ENCODE measurements around the gene SETD2.

The SETD2 gene

GRCh38 chr3:47002171-47003055 lies 161.5 kb downstream of the SETD2 start:
- FAIRE-seq: no peak
- TF ChIP-seq POLR2A (IDR thresholded peaks at IDR 0.05; ENCODE audit: low read depth, low read length): no peak
- DNase-seq (ENCODE audit: insufficient read length, low spot score): no peak

GRCh38 chr3:47001731-47002170 lies 162.2 kb downstream of the SETD2 start:
- DNase-seq (ENCODE audit: insufficient read length, low spot score) (no peak), FAIRE-seq (no peak)
- no peak for TF ChIP-seq POLR2A (IDR thresholded peaks at IDR 0.05; ENCODE audit: low read depth, low read length)

GRCh38 chr3:47000922-47001730 lies 162.8 kb downstream of the SETD2 start:
- DNase-seq (ENCODE audit: insufficient read length, low spot score) (no peak), FAIRE-seq (no peak)
- TF ChIP-seq POLR2A (IDR thresholded peaks at IDR 0.05; ENCODE audit: low read depth, low read length): no peak

GRCh38 chr3:47000198-47000815 lies 163.6 kb downstream of the SETD2 start:
- FAIRE-seq: no peak
- DNase-seq (ENCODE audit: insufficient read length, low spot score): peak; percentile 81
- TF ChIP-seq POLR2A (IDR thresholded peaks at IDR 0.05; ENCODE audit: low read depth, low read length): no peak

- no peak for TF ChIP-seq POLR2A (IDR thresholded peaks at IDR 0.05; ENCODE audit: low read depth, low read length)
- no peak for FAIRE-seq
- DNase-seq (ENCODE audit: insufficient read length, low spot score): no peak
These were observed 164.3 kb downstream of the SETD2 start for GRCh38 chr3:46999516-47000197.

- DNase-seq (ENCODE audit: insufficient read length, low spot score) (no peak), FAIRE-seq (no peak)
- TF ChIP-seq POLR2A (IDR thresholded peaks at IDR 0.05; ENCODE audit: low read depth, low read length): no peak
These were observed 164.9 kb downstream of the SETD2 start for GRCh38 chr3:46998852-46999515.

GRCh38 chr3:46998121-46998851 lies 165.6 kb downstream of the SETD2 start:
- peak; percentile 67 for DNase-seq (ENCODE audit: insufficient read length, low spot score)
- FAIRE-seq: no peak
- TF ChIP-seq POLR2A (IDR thresholded peaks at IDR 0.05; ENCODE audit: low read depth, low read length): no peak

GRCh38 chr3:46997453-46998091 lies 166.3 kb downstream of the SETD2 start:
- DNase-seq (ENCODE audit: insufficient read length, low spot score) (no peak), FAIRE-seq (no peak)
- TF ChIP-seq POLR2A (IDR thresholded peaks at IDR 0.05; ENCODE audit: low read depth, low read length): no peak

GRCh38 chr3:46996689-46997452 lies 167.0 kb downstream of the SETD2 start:
- FAIRE-seq: no peak
- no peak for TF ChIP-seq POLR2A (IDR thresholded peaks at IDR 0.05; ENCODE audit: low read depth, low read length)
- no peak for DNase-seq (ENCODE audit: insufficient read length, low spot score)

- FAIRE-seq (no peak), DNase-seq (ENCODE audit: insufficient read length, low spot score) (no peak)
- TF ChIP-seq POLR2A (IDR thresholded peaks at IDR 0.05; ENCODE audit: low read depth, low read length): no peak
These were observed 167.9 kb downstream of the SETD2 start for GRCh38 chr3:46995901-46996562.
